ENCODE data around the gene ASTN1.

DNA sequence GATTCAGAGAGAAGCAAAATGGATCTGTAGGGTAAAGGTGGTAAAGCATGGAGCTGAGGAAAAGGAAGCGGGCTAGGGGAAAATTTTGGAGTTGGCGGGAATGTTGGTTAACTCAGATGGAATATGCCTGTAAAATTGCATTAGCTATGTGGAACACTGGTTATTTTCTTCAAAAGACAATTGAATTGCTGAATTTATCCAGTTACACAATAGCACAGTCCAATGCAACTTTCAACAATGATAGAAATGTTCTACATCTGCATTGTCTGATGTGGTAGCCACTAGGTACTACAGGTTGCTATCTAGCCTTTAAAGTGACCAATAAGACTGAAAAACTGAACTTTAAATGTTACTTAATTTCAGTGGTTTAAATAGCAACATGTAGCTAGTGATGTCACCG, 315.2 kb downstream of the ASTN1 start:
- TF ChIP-seq POLR2AphosphoS5 (IDR thresholded peaks at IDR 0.05; ENCODE audit: borderline replicate concordance, low read depth, low read length), result no peak
- TF ChIP-seq FOXP2 (optimal IDR thresholded peaks at IDR 0.05; ENCODE audit: control extremely low read depth, extremely low read length, insufficient read depth), result no peak
- TF ChIP-seq EZH2 (IDR thresholded peaks at IDR 0.05), result no peak
